GM12891 (cell line): ENCODE data around the gene INPP4A.

ENCODE experiments used
- POLR2A ChIP-seq: IDR thresholded peaks from 2 replicates; pipeline ENCODE4 v1.6.1; 2011; ENCODE audit warnings: low read depth, low read length, control low read depth
- POLR2AphosphoS5 ChIP-seq: IDR thresholded peaks from 2 replicates; pipeline ENCODE4 v1.6.1; 2011; ENCODE audit warnings: low read depth, low read length, control low read depth
- TAF1 ChIP-seq: IDR thresholded peaks from 2 replicates; pipeline ENCODE4 v1.6.1; 2011; ENCODE audit warnings: low read depth, low read length, control low read depth

- TF ChIP-seq POLR2AphosphoS5 (no peak), TAF1 (no peak), POLR2A (no peak)
Observed at GRCh38 chr2:98473995-98474780, 29.5 kb downstream of the INPP4A start.
